Measurements from ENCODE around the gene RFC5. TPM values are rescaled to one million over a fixed set of nuclear protein-coding genes. Genes with fewer than 3 reads are reported as not detected.

RFC5 gene
- total RNA-seq, 1 experiment from 2014 or later = 78.6 TPM

- no peak for TF ChIP-seq EZH2phosphoT487 (IDR thresholded peaks at IDR 0.05; ENCODE audit: borderline replicate concordance)
- no peak for TF ChIP-seq ZNF274 (IDR thresholded peaks at IDR 0.05; ENCODE audit: low read depth, low read length)
Measured at GRCh38 chr12:118044577-118044976, 28.1 kb downstream of the RFC5 start (continued).

GRCh38 chr12:118046430-118046829 is 29.9 kb downstream of the RFC5 start:
- intact Hi-C loops (cut with micrococcal nuclease) = no loop called here
- H3K9me3 ChIP-seq (ENCODE audit: control insufficient read depth in 1 of 2, insufficient read depth in 1 of 2, low read depth in 1 of 2, low read length in 2 of 2) = no peaks in the 10 kb centered on the region
- no peaks in the 10 kb centered on the region for H4K20me1 ChIP-seq (ENCODE audit: insufficient read depth)
- H3K36me3 ChIP-seq (ENCODE audit: control insufficient read depth in 1 of 2, insufficient read depth in 2 of 2, low read length in 2 of 2) = peaks cover 15 to 42% of the 10 kb centered on the region in 2 experiments
- no peak for DNase-seq (ENCODE audit: low read depth, low spot score)
- no peak for TF ChIP-seq TCF7L2 (IDR thresholded peaks at IDR 0.05; ENCODE audit: borderline replicate concordance, extremely low read depth, insufficient read depth, insufficient read length)
- TF ChIP-seq MAX (IDR thresholded peaks at IDR 0.05) = no peak
- no peak for TF ChIP-seq RAD21 (IDR thresholded peaks at IDR 0.05; ENCODE audit: low read depth)
- TF ChIP-seq JUND (IDR thresholded peaks at IDR 0.05) = no peak
- TF ChIP-seq EZH2phosphoT487 (IDR thresholded peaks at IDR 0.05; ENCODE audit: borderline replicate concordance) = no peak
- no peak for TF ChIP-seq EGR1 (IDR thresholded peaks at IDR 0.05; ENCODE audit: low read depth)
- TF ChIP-seq SRF (IDR thresholded peaks at IDR 0.05; ENCODE audit: low read depth) = no peak
- peaks cover 6 to 10% of the 10 kb centered on the region in 2 experiments for H3K4me1 ChIP-seq (ENCODE audit: control insufficient read depth in 1 of 2, insufficient read depth in 2 of 2, low read length in 2 of 2)
- H2AFZ ChIP-seq (ENCODE audit: low read depth, low read length, poor library complexity, severe bottlenecking) = no peak overlapping the region
- no peak overlapping the region for H3K9ac ChIP-seq (ENCODE audit: low read length)
- ChIA-PET RAD21 (ENCODE audit: low non-redundant PET in 1 of 2, low total read pairs in 2 of 2, uncharacterized antibody in 2 of 2, unreplicated experiment in 2 of 2) (no interaction called here), POLR2A (no interaction called here), CTCF (interaction anchor here (2.1 kb wide), 1 partner anchor 11 kb away, joined by 12 read pairs; no protein-coding TSS in a partner anchor)
- H3K27me3 ChIP-seq (ENCODE audit: insufficient read depth, low read length) = no peaks in the 10 kb centered on the region
- H3K79me2 ChIP-seq (ENCODE audit: insufficient read depth, low read length) = peaks cover 36% of the 10 kb centered on the region
- H3K27ac ChIP-seq (ENCODE audit: low read depth, low read length) = no peak overlapping the region
- ATAC-seq = no peak
- no peak overlapping the region for H3K4me2 ChIP-seq (ENCODE audit: low read length)
- BruUV-seq (replicated peaks) = no TSS peak
- no peaks in the 10 kb centered on the region for H3K9me2 ChIP-seq (ENCODE audit: insufficient read depth)
- H3K4me3 ChIP-seq (replicated peaks in 1 of 2; ENCODE audit: low read depth in 1 of 2, low read length in 2 of 2) = no peak overlapping the region
